SK-N-SH (cell line): ENCODE data around the gene CADM1. TPM values are rescaled to one million over a fixed set of nuclear protein-coding genes. Genes with fewer than 3 reads are reported as not detected.
A peak's percentile ranks its signal among the peaks of the same experiment; 100 is the strongest.

Source experiments
- CTCF ChIA-PET: fragments of 300-600, 350-600 bp; formaldehyde crosslinking; extraction: SDS; loops from one replicate; lab custom pipeline; 2021; lab: Yijun Ruan, JAX
- POLR2A ChIA-PET: fragments of 350-600 bp; sonication (Branson Sonifier 250); formaldehyde crosslinking; extraction: SDS; loops from one replicate; lab custom pipeline; 2020; ENCODE audit warnings: antibody characterized with exemption, inconsistent platforms; lab: Yijun Ruan, JAX
- DNase-seq: peaks from one replicate; pipeline ENCODE4 v3.0.0; 2012
- H2AFZ ChIP-seq: fragments of 200-600 bp; sonication (generic); 2 replicates; pipeline ENCODE4 v1.8.1; 2016; ENCODE audit warnings: antibody characterized with exemption, mild to moderate bottlenecking, low read depth
- H3F3A ChIP-seq: fragments of 200-600 bp; sonication (generic); replicated peaks from 2 replicates; pipeline ENCODE3; 2016; ENCODE audit warnings: antibody characterized with exemption, mild to moderate bottlenecking; ENCODE audit not compliant: insufficient read depth
- H3K27ac ChIP-seq, 2 experiments: fragments of 200-500 bp in 1 of 2; fragments of 200-600 bp in 1 of 2; sonication (Bioruptor generic) in 1 of 2; sonication (generic), shearing (Covaris generic) in 1 of 2; 2 replicates each; pipeline versions ENCODE4 v1.5.1 to v1.6.1; 2014 to 2016; ENCODE audit warnings: low read depth in 2 of 2, inconsistent platforms in 1 of 2, low read length in 1 of 2, mild to moderate bottlenecking in 1 of 2, mixed read lengths in 1 of 2
- H3K27me3 ChIP-seq: fragments of 200-600 bp; sonication (generic), shearing (Covaris generic); 2 replicates; pipeline ENCODE4 v1.6.1; 2016; ENCODE audit warnings: mixed run types; ENCODE audit not compliant: insufficient read depth
- H3K36me3 ChIP-seq, 2 experiments: fragments of 200-500 bp in 1 of 2; fragments of 200-600 bp in 1 of 2; sonication (Bioruptor generic) in 1 of 2; sonication (generic) in 1 of 2; replicated peaks in 1 of 2; 2 replicates each; pipeline versions ENCODE3 to v1.5.1; 2014 to 2016; ENCODE audit warnings: low read length in 1 of 2, mild to moderate bottlenecking in 1 of 2; ENCODE audit not compliant: insufficient read depth in 2 of 2, control insufficient read depth in 1 of 2
- H3K4me1 ChIP-seq, 2 experiments: fragments of 200-500 bp in 1 of 2; fragments of 200-600 bp in 1 of 2; sonication (Bioruptor generic) in 1 of 2; sonication (generic), shearing (Covaris generic) in 1 of 2; 2 replicates each; pipeline versions ENCODE4 v1.5.1 to v1.6.1; 2014 to 2016; ENCODE audit warnings: low read depth in 1 of 2, low read length in 1 of 2, mixed run types in 1 of 2; ENCODE audit not compliant: insufficient read depth in 2 of 2, control insufficient read depth in 1 of 2
- H3K4me2 ChIP-seq: fragments of 200-600 bp; sonication (generic), shearing (Covaris generic); 2 replicates; pipeline ENCODE4 v1.6.1; 2017; ENCODE audit warnings: mixed run types
- H3K4me3 ChIP-seq, 2 experiments: fragments of 200-500 bp in 1 of 2; fragments of 200-600 bp in 1 of 2; sonication (Bioruptor generic) in 1 of 2; sonication (generic), shearing (Covaris generic) in 1 of 2; 2 replicates each; pipeline versions ENCODE4 v1.5.1 to v1.8.1; 2014 to 2016; ENCODE audit warnings: low read depth in 2 of 2, inconsistent platforms in 1 of 2, low read length in 1 of 2, mild to moderate bottlenecking in 1 of 2, mixed read lengths in 1 of 2, moderate library complexity in 1 of 2
- H3K79me2 ChIP-seq: fragments of 200-600 bp; sonication (generic); 2 replicates; pipeline ENCODE4 v1.8.1; 2017; ENCODE audit warnings: mild to moderate bottlenecking; ENCODE audit not compliant: insufficient read depth
- H3K9ac ChIP-seq: fragments of 200-600 bp; sonication (generic); 2 replicates; pipeline ENCODE4 v1.6.1; 2017; ENCODE audit warnings: mixed run types
- H3K9me2 ChIP-seq: fragments of 200-600 bp; sonication (generic); 2 replicates; pipeline ENCODE4 v1.6.1; 2017; ENCODE audit warnings: mixed run types
- H3K9me3 ChIP-seq: fragments of 200-600 bp; sonication (generic); 2 replicates; pipeline ENCODE4 v1.6.1; 2017; ENCODE audit warnings: mixed run types, mild to moderate bottlenecking, moderate library complexity
- H4K20me1 ChIP-seq: fragments of 200-600 bp; sonication (generic); 2 replicates; pipeline ENCODE4 v1.6.1; 2017; ENCODE audit warnings: mild to moderate bottlenecking, mixed run types; ENCODE audit not compliant: insufficient read depth
- ELF1 ChIP-seq: IDR thresholded peaks from 2 replicates; pipeline ENCODE4 v1.4.0; 2012
- EP300 ChIP-seq, 2 experiments: IDR thresholded peaks; 2 replicates each; pipeline versions ENCODE4 v1.4.0 to v1.6.1; 2012; ENCODE audit warnings: borderline replicate concordance in 1 of 2, low read depth in 1 of 2, low read length in 1 of 2
- FOXJ3 ChIP-seq: sonication (generic); formaldehyde crosslinking; IDR thresholded peaks from 2 replicates; pipeline ENCODE4 v1.5.1; 2020; ENCODE audit warnings: mild to moderate bottlenecking, missing genetic modification reagents
- FOXM1 ChIP-seq: IDR thresholded peaks from 2 replicates; pipeline ENCODE4 v1.4.0; 2012; ENCODE audit warnings: low read depth, mild to moderate bottlenecking
- GABPA ChIP-seq: IDR thresholded peaks from 2 replicates; pipeline ENCODE4 v1.4.0; 2012; ENCODE audit warnings: low read depth, mild to moderate bottlenecking
- GATA2 ChIP-seq: sonication (generic); formaldehyde crosslinking; IDR thresholded peaks from 2 replicates; pipeline ENCODE4 v1.5.0; 2020; ENCODE audit warnings: mild to moderate bottlenecking, missing genetic modification reagents
- IRF3 ChIP-seq: fragments of 150-350 bp; IDR thresholded peaks from 2 replicates; pipeline ENCODE4 v1.6.1; 2016; ENCODE audit warnings: mild to moderate bottlenecking, low read depth, low read length
- MEF2A ChIP-seq: IDR thresholded peaks from 2 replicates; pipeline ENCODE4 v1.4.0; 2012; ENCODE audit warnings: low read depth, borderline replicate concordance
- NFIC ChIP-seq: IDR thresholded peaks from 2 replicates; pipeline ENCODE4 v1.4.0; 2012; ENCODE audit warnings: borderline replicate concordance
- RAD21 ChIP-seq: IDR thresholded peaks from 2 replicates; pipeline ENCODE4 v1.6.1; 2012; ENCODE audit warnings: mild to moderate bottlenecking, low read length
- REST ChIP-seq: IDR thresholded peaks from 2 replicates; pipeline ENCODE4 v1.6.1; 2012; ENCODE audit warnings: mild to moderate bottlenecking, low read depth, low read length, moderate library complexity
- RXRA ChIP-seq: IDR thresholded peaks from 2 replicates; pipeline ENCODE4 v1.4.0; 2012; ENCODE audit warnings: low read depth, mild to moderate bottlenecking, borderline replicate concordance
- SMC3 ChIP-seq: IDR thresholded peaks from 2 replicates; pipeline ENCODE4 v1.6.1; 2012; ENCODE audit warnings: low read depth, low read length, improper control_type of control experiment
- TAF1 ChIP-seq: IDR thresholded peaks from 2 replicates; pipeline ENCODE4 v1.6.1; 2012; ENCODE audit warnings: low read depth, mild to moderate bottlenecking, low read length, moderate library complexity, borderline replicate concordance
- TCF12 ChIP-seq: IDR thresholded peaks from 2 replicates; pipeline ENCODE4 v1.4.0; 2012
- ZBTB33 ChIP-seq: IDR thresholded peaks from 2 replicates; pipeline ENCODE4 v1.4.0; 2012; ENCODE audit warnings: low read depth, borderline replicate concordance
- WGBS: methylation state at CpG from one replicate; pipeline ENCODE4 v1.1.6; 2017; ENCODE audit warnings: low lambda C conversion rate; 5-methylcytosine and 5-hydroxymethylcytosine counted together
- polyA plus RNA-seq, 3 experiments: library from polyadenylated mRNA; depleted of rRNA; stranded (reverse); fragments of >200 nt; gene quantifications; 2 replicates each; pipeline ENCODE4 v1.2.3, GENCODE V29; 2012
- TF ChIP-seq, protein P1 (sequence below): IDR thresholded peaks from 2 replicates; pipeline ENCODE4 v1.4.0; 2012; ENCODE audit warnings: low read depth, borderline replicate concordance
- TF ChIP-seq, protein P2 (sequence below): fragments of 200-600 bp; sonication (generic); IDR thresholded peaks from 2 replicates; pipeline ENCODE4 v1.6.1; 2017; ENCODE audit warnings: antibody characterized with exemption, mild to moderate bottlenecking, moderate library complexity

The CADM1 gene
- polyA plus RNA-seq, 1 of the 3 experiments (the other 2 are of a cell fraction), result 7.9 TPM

DNA sequence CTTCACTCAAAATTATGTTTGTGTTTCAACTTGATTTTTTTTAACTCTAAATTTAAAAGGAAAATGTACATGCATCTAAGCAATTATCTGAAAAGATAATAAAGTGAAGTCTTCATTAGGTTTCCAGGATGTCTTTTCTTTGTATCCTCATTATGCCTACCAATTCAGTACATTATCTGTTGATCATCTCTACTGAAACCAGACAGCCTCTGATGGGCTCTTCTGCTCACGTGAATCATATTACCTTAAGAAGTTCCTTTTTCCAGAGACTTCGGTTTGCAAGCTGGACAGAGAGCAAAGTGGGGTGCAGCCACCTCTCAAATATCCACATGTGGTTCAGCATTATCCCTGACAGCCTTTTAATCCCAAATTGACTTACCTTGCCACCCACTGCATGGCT, 158.4 kb downstream of the CADM1 start:
- no peaks in the 10 kb centered on the region for H3K27me3 ChIP-seq
- no peaks in the 10 kb centered on the region for H3K79me2 ChIP-seq
- ChIA-PET CTCF (interaction anchor here (0.8 to 1.2 kb wide), 2 partner anchors 11 to 12 kb away, joined by 3 read pairs; no protein-coding TSS in a partner anchor), POLR2A (interaction anchor here (1.6 kb wide), 1 partner anchor 159 kb away, joined by 4 read pairs; the partner anchor contains the start of gene CADM1)
- no peaks in the 10 kb centered on the region for H3K9me3 ChIP-seq
- H3K27ac ChIP-seq, result peak overlapping the region in 1 of 2 experiments; percentile 78; a peak in 2 of 4 replicates
- H3F3A ChIP-seq, result no peaks in the 10 kb centered on the region
- TF ChIP-seq RAD21 (no peak), GATA2 (CRISPR knock-in tag) (peak; percentile 66), FOXJ3 (CRISPR knock-in tag) (no peak), EP300 (IDR thresholded peaks at IDR 0.05; ENCODE audit: borderline replicate concordance in 1 of 2, low read depth in 1 of 2, low read length in 1 of 2) (peak in 1 of 2 experiments; percentile 8; a peak in 1 of 4 replicates)
- DNase-seq, result no peak
- H3K36me3 ChIP-seq, result no peaks in the 10 kb centered on the region
- H2AFZ ChIP-seq, result no peak overlapping the region
- no peaks in the 10 kb centered on the region for H3K9me2 ChIP-seq
- H4K20me1 ChIP-seq, result no peaks in the 10 kb centered on the region
- H3K4me3 ChIP-seq, result no peak overlapping the region
- H3K4me1 ChIP-seq, result peaks cover 0 to 34% of the 10 kb centered on the region in 2 experiments; a peak in 2 of 4 replicates
- WGBS, result 43% methylated on average over 2 of the region's 2 CpGs
- no peak overlapping the region for H3K9ac ChIP-seq
- no peak overlapping the region for H3K4me2 ChIP-seq

GRCh38 chr11:115345361-115345760, 158.9 kb downstream of the CADM1 start:
- Histone ChIP-seq H3K4me3 (no peak overlapping the region), H4K20me1 (no peaks in the 10 kb centered on the region), H3K27ac (peak overlapping the region in 1 of 2 experiments; percentile 78; a peak in 2 of 4 replicates), H3K27me3 (no peaks in the 10 kb centered on the region), H3F3A (no peaks in the 10 kb centered on the region), H3K79me2 (no peaks in the 10 kb centered on the region), H2AFZ (no peak overlapping the region), H3K9ac (no peak overlapping the region), H3K4me2 (no peak overlapping the region), H3K4me1 (peaks cover 0 to 34% of the 10 kb centered on the region in 2 experiments; a peak in 2 of 4 replicates), H3K9me2 (no peaks in the 10 kb centered on the region), H3K36me3 (no peaks in the 10 kb centered on the region), H3K9me3 (no peaks in the 10 kb centered on the region)
- no peak for DNase-seq
- POLR2A ChIA-PET, result interaction anchor here (1.6 kb wide), 1 partner anchor 159 kb away, joined by 4 read pairs; the partner anchor contains the start of gene CADM1
- CTCF ChIA-PET, result interaction anchor here (0.8 to 1.2 kb wide), 2 partner anchors 11 to 12 kb away, joined by 3 read pairs; no protein-coding TSS in a partner anchor
- TF ChIP-seq ELF1, result no peak
- no peak for TF ChIP-seq TCF12
- TF ChIP-seq GATA2 (CRISPR knock-in tag), result no peak
- TF ChIP-seq EP300 (IDR thresholded peaks at IDR 0.05; ENCODE audit: borderline replicate concordance in 1 of 2, low read depth in 1 of 2, low read length in 1 of 2), result no peak
- TF ChIP-seq GABPA, result no peak
- no peak for TF ChIP-seq FOXM1
- no peak for TF ChIP-seq REST
- no peak for TF ChIP-seq IRF3
- TF ChIP-seq, protein P1, sequence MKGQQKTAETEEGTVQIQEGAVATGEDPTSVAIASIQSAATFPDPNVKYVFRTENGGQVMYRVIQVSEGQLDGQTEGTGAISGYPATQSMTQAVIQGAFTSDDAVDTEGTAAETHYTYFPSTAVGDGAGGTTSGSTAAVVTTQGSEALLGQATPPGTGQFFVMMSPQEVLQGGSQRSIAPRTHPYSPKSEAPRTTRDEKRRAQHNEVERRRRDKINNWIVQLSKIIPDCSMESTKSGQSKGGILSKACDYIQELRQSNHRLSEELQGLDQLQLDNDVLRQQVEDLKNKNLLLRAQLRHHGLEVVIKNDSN, result no peak
- no peak for TF ChIP-seq MEF2A
- TF ChIP-seq NFIC, result no peak
- TF ChIP-seq, protein P2, sequence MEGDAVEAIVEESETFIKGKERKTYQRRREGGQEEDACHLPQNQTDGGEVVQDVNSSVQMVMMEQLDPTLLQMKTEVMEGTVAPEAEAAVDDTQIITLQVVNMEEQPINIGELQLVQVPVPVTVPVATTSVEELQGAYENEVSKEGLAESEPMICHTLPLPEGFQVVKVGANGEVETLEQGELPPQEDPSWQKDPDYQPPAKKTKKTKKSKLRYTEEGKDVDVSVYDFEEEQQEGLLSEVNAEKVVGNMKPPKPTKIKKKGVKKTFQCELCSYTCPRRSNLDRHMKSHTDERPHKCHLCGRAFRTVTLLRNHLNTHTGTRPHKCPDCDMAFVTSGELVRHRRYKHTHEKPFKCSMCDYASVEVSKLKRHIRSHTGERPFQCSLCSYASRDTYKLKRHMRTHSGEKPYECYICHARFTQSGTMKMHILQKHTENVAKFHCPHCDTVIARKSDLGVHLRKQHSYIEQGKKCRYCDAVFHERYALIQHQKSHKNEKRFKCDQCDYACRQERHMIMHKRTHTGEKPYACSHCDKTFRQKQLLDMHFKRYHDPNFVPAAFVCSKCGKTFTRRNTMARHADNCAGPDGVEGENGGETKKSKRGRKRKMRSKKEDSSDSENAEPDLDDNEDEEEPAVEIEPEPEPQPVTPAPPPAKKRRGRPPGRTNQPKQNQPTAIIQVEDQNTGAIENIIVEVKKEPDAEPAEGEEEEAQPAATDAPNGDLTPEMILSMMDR, result no peak
- TF ChIP-seq RXRA, result no peak
- TF ChIP-seq SMC3, result no peak
- no peak for TF ChIP-seq ZBTB33
- no peak for TF ChIP-seq TAF1
